Activated T-helper 2 cell treated with anti-CD3 and anti-CD28 coated beads, Interferon-gamma antibody, Interleukin-2, Interleukin-4, amounts not matched to agents 10 μg/mL and 5 μg/mL and 100 μg/mL, durations not matched to agents 14 hours and 24 hours and 36 hours (primary cell): ENCODE data around the gene UBAC2. TPM values are rescaled to one million over a fixed set of nuclear protein-coding genes. Genes with fewer than 3 reads are reported as not detected.

Experiments
- DNase-seq: peaks from one replicate; pipeline ENCODE4 v3.0.0; 2021; ENCODE audit warnings: low spot score
- H3K27ac Mint-ChIP-seq: one replicate; pipeline ENCODE4 v1.8.0; 2021; ENCODE audit warnings: mixed read lengths
- H3K27me3 Mint-ChIP-seq: one replicate; pipeline ENCODE4 v1.8.0; 2021; ENCODE audit warnings: low read depth, mixed read lengths
- H3K36me3 Mint-ChIP-seq: one replicate; pipeline ENCODE4 v1.8.0; 2021; ENCODE audit warnings: low read depth, mixed read lengths
- H3K4me1 Mint-ChIP-seq: one replicate; pipeline ENCODE4 v1.8.0; 2021; ENCODE audit warnings: low read depth, mixed read lengths
- H3K4me3 Mint-ChIP-seq: one replicate; pipeline ENCODE4 v1.8.0; 2021; ENCODE audit warnings: low read depth, mild to moderate bottlenecking, moderate library complexity, mixed read lengths
- H3K9me3 Mint-ChIP-seq: one replicate; pipeline ENCODE4 v1.8.0; 2021; ENCODE audit warnings: mixed read lengths
- intact Hi-C: fragments of 100-400 bp; cut with micrococcal nuclease; formaldehyde crosslinking; loops from one replicate; pipeline ENCODE4 v1.15.1; 2023
- total RNA-seq: library from RNA; stranded (reverse); gene quantifications from 2 replicates; pipeline ENCODE4 v1.2.3, GENCODE V29; 2022

UBAC2 gene
- total RNA-seq, 1 donor from 2014 or later = 55.1 TPM

- no peaks in the 10 kb centered on the region for H3K27me3 Mint-ChIP-seq
- intact Hi-C loops = no loop called here
- H3K9me3 Mint-ChIP-seq = peaks cover 16% of the 10 kb centered on the region
- no peak for DNase-seq
- H3K4me1 Mint-ChIP-seq = peaks cover 58% of the 10 kb centered on the region
- H3K4me3 Mint-ChIP-seq = no peak overlapping the region
- peak overlapping the region; percentile 47 for H3K27ac Mint-ChIP-seq
- H3K36me3 Mint-ChIP-seq = peaks cover 65% of the 10 kb centered on the region
These were observed 70.6 kb downstream of the UBAC2 start for GRCh38 chr13:99271249-99271648.

- peaks cover 65% of the 10 kb centered on the region for H3K4me1 Mint-ChIP-seq
- no peak for DNase-seq
- peaks cover 16% of the 10 kb centered on the region for H3K9me3 Mint-ChIP-seq
- H3K4me3 Mint-ChIP-seq = no peak overlapping the region
- intact Hi-C loops = no loop called here
- H3K36me3 Mint-ChIP-seq = peaks cover 74% of the 10 kb centered on the region
- no peaks in the 10 kb centered on the region for H3K27me3 Mint-ChIP-seq
- H3K27ac Mint-ChIP-seq = no peak overlapping the region
These were observed 71.8 kb downstream of the UBAC2 start for GRCh38 chr13:99272481-99272880.

- peaks cover 16% of the 10 kb centered on the region for H3K9me3 Mint-ChIP-seq
- intact Hi-C loops = no loop called here
- peak overlapping the region; percentile 74 for H3K27ac Mint-ChIP-seq
- H3K4me3 Mint-ChIP-seq = no peak overlapping the region
- peaks cover 71% of the 10 kb centered on the region for H3K4me1 Mint-ChIP-seq
- DNase-seq = no peak
- peaks cover 72% of the 10 kb centered on the region for H3K36me3 Mint-ChIP-seq
- H3K27me3 Mint-ChIP-seq = no peaks in the 10 kb centered on the region
These were observed 72.5 kb downstream of the UBAC2 start for GRCh38 chr13:99273128-99273527.

- DNase-seq = peak; percentile 38
- peaks cover 83% of the 10 kb centered on the region for H3K4me1 Mint-ChIP-seq
- peak overlapping the region; percentile 87 for H3K27ac Mint-ChIP-seq
- H3K27me3 Mint-ChIP-seq = no peaks in the 10 kb centered on the region
- intact Hi-C loops = loop anchor here (2.0 to 5.0 kb wide), 3 partner anchors 14 to 48 kb away; no protein-coding TSS in a partner anchor
- peaks cover 84% of the 10 kb centered on the region for H3K36me3 Mint-ChIP-seq
- peak overlapping the region; percentile 11 for H3K4me3 Mint-ChIP-seq
- peaks cover 16% of the 10 kb centered on the region for H3K9me3 Mint-ChIP-seq
These were observed 74.4 kb downstream of the UBAC2 start for GRCh38 chr13:99275093-99275469.

- no peaks in the 10 kb centered on the region for H3K27me3 Mint-ChIP-seq
- H3K4me1 Mint-ChIP-seq = peaks cover 81% of the 10 kb centered on the region
- peaks cover 81% of the 10 kb centered on the region for H3K36me3 Mint-ChIP-seq
- intact Hi-C loops = loop anchor here (5.0 kb wide), 1 partner anchor 36 kb away; no protein-coding TSS in a partner anchor
- peak overlapping the region; percentile 69 for H3K27ac Mint-ChIP-seq
- DNase-seq = no peak
- H3K9me3 Mint-ChIP-seq = peaks cover 16% of the 10 kb centered on the region
- H3K4me3 Mint-ChIP-seq = no peak overlapping the region
These were observed 76.1 kb downstream of the UBAC2 start for GRCh38 chr13:99276706-99277105.

- Mint-ChIP-seq H3K9me3 (peaks cover 10% of the 10 kb centered on the region), H3K4me1 (peaks cover 85% of the 10 kb centered on the region), H3K36me3 (peaks cover 73% of the 10 kb centered on the region), H3K27me3 (no peaks in the 10 kb centered on the region), H3K27ac (peak overlapping the region; percentile 54), H3K4me3 (no peak overlapping the region)
- intact Hi-C loops = loop anchor here (5.0 kb wide), 1 partner anchor 35 kb away; no protein-coding TSS in a partner anchor
- no peak for DNase-seq
These were observed 77.0 kb downstream of the UBAC2 start for GRCh38 chr13:99277629-99278028.

GRCh38 chr13:99278200-99278599, 77.5 kb downstream of the UBAC2 start:
- Mint-ChIP-seq H3K36me3 (peaks cover 67% of the 10 kb centered on the region), H3K27ac (peak overlapping the region; percentile 56), H3K27me3 (no peaks in the 10 kb centered on the region), H3K4me1 (peaks cover 88% of the 10 kb centered on the region), H3K4me3 (no peak overlapping the region), H3K9me3 (peaks cover 4% of the 10 kb centered on the region)
- DNase-seq = no peak
- intact Hi-C loops = loop anchor here (5.0 kb wide), 1 partner anchor 34 kb away; no protein-coding TSS in a partner anchor

GRCh38 chr13:99278843-99279242, 78.2 kb downstream of the UBAC2 start:
- peaks cover 84% of the 10 kb centered on the region for H3K4me1 Mint-ChIP-seq
- no peak for DNase-seq
- H3K9me3 Mint-ChIP-seq = no peaks in the 10 kb centered on the region
- no peaks in the 10 kb centered on the region for H3K27me3 Mint-ChIP-seq
- peaks cover 62% of the 10 kb centered on the region for H3K36me3 Mint-ChIP-seq
- intact Hi-C loops = loop anchor here (5.0 kb wide), 1 partner anchor 33 kb away; no protein-coding TSS in a partner anchor
- H3K27ac Mint-ChIP-seq = peak overlapping the region; percentile 14
- no peak overlapping the region for H3K4me3 Mint-ChIP-seq

GRCh38 chr13:99279637-99280036, 79.0 kb downstream of the UBAC2 start:
- H3K9me3 Mint-ChIP-seq = no peaks in the 10 kb centered on the region
- H3K27ac Mint-ChIP-seq = peak overlapping the region; percentile 14
- peaks cover 84% of the 10 kb centered on the region for H3K4me1 Mint-ChIP-seq
- peaks cover 59% of the 10 kb centered on the region for H3K36me3 Mint-ChIP-seq
- intact Hi-C loops = loop anchor here (5.0 kb wide), 1 partner anchor 33 kb away; no protein-coding TSS in a partner anchor
- no peak overlapping the region for H3K4me3 Mint-ChIP-seq
- no peaks in the 10 kb centered on the region for H3K27me3 Mint-ChIP-seq
- DNase-seq = no peak

- intact Hi-C loops = no loop called here
- peaks cover 55% of the 10 kb centered on the region for H3K36me3 Mint-ChIP-seq
- H3K9me3 Mint-ChIP-seq = no peaks in the 10 kb centered on the region
- no peak for DNase-seq
- peaks cover 82% of the 10 kb centered on the region for H3K4me1 Mint-ChIP-seq
- no peaks in the 10 kb centered on the region for H3K27me3 Mint-ChIP-seq
- peak overlapping the region; percentile 4 for H3K27ac Mint-ChIP-seq
- H3K4me3 Mint-ChIP-seq = no peak overlapping the region
These were observed 79.5 kb downstream of the UBAC2 start for GRCh38 chr13:99280166-99280565.

- peaks cover 50% of the 10 kb centered on the region for H3K36me3 Mint-ChIP-seq
- no peaks in the 10 kb centered on the region for H3K9me3 Mint-ChIP-seq
- peaks cover 80% of the 10 kb centered on the region for H3K4me1 Mint-ChIP-seq
- peak; percentile 37 for DNase-seq
- no peaks in the 10 kb centered on the region for H3K27me3 Mint-ChIP-seq
- H3K4me3 Mint-ChIP-seq = no peak overlapping the region
- intact Hi-C loops = loop anchor here (2.0 kb wide), 1 partner anchor 17 kb away; no protein-coding TSS in a partner anchor
- H3K27ac Mint-ChIP-seq = peak overlapping the region; percentile 47
These were observed 81.2 kb downstream of the UBAC2 start for GRCh38 chr13:99281811-99282263.

GRCh38 chr13:99282264-99283231, 81.9 kb downstream of the UBAC2 start:
- Mint-ChIP-seq H3K9me3 (no peaks in the 10 kb centered on the region), H3K27ac (peak overlapping the region; percentile 71), H3K36me3 (peaks cover 50% of the 10 kb centered on the region), H3K27me3 (no peaks in the 10 kb centered on the region), H3K4me1 (peaks cover 82% of the 10 kb centered on the region), H3K4me3 (no peak overlapping the region)
- no peak for DNase-seq
- intact Hi-C loops = loop anchor here (2.0 kb wide), 1 partner anchor 16 kb away; no protein-coding TSS in a partner anchor
